HEK293T (cell line): Measurements from ENCODE around the gene CKMT2.

ENCODE experiments used
- BHLHE40 ChIP-seq: fragments of 450-650 bp; IDR thresholded peaks from 2 replicates; pipeline ENCODE4 v1.6.1; 2016; ENCODE audit warnings: mild to moderate bottlenecking, moderate library complexity, borderline replicate concordance
- CTBP1 ChIP-seq: fragments of 450-650 bp; IDR thresholded peaks from 2 replicates; pipeline ENCODE4 v1.6.1; 2016; ENCODE audit warnings: borderline replicate concordance
- NFRKB ChIP-seq: fragments of 450-650 bp; IDR thresholded peaks from 2 replicates; pipeline ENCODE4 v1.6.1; 2016; ENCODE audit warnings: mild to moderate bottlenecking, moderate library complexity

DNA sequence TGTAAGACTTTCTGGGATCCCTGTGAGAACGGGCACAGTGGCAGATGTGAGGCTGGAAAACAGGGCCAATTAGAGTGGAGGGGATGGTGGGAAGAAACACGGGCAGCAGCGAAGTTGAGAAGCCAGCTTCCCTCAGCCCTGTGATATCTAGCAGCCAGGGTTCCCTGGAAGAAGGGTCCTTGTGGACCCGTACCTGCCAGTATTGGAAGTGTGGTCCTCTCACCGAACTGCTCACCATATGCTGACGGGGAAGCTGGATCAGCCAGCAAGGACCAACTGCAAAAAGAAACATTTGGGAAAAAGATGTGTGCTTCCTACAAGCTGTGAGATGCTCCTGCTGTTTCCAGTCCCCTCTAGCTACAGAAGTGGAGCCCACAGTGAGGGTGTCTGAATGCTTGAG is 13.6 kb downstream of the CKMT2 start:
- no peak for TF ChIP-seq CTBP1
- no peak for TF ChIP-seq BHLHE40
- no peak for TF ChIP-seq NFRKB
